ENCODE data around the gene NTMT2.

Gene NTMT2

GRCh38 chr1:170198090-170198489 is 52.3 kb downstream of the NTMT2 start:
- no peak for TF ChIP-seq EZH2phosphoT487 (IDR thresholded peaks at IDR 0.05; ENCODE audit: low read depth)
- TF ChIP-seq, protein P1, sequence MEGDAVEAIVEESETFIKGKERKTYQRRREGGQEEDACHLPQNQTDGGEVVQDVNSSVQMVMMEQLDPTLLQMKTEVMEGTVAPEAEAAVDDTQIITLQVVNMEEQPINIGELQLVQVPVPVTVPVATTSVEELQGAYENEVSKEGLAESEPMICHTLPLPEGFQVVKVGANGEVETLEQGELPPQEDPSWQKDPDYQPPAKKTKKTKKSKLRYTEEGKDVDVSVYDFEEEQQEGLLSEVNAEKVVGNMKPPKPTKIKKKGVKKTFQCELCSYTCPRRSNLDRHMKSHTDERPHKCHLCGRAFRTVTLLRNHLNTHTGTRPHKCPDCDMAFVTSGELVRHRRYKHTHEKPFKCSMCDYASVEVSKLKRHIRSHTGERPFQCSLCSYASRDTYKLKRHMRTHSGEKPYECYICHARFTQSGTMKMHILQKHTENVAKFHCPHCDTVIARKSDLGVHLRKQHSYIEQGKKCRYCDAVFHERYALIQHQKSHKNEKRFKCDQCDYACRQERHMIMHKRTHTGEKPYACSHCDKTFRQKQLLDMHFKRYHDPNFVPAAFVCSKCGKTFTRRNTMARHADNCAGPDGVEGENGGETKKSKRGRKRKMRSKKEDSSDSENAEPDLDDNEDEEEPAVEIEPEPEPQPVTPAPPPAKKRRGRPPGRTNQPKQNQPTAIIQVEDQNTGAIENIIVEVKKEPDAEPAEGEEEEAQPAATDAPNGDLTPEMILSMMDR (IDR thresholded peaks at IDR 0.05; ENCODE audit: low read depth, low read length): no peak
- Histone ChIP-seq H3K27ac (ENCODE audit: low read length) (no peak overlapping the region), H3K4me1 (ENCODE audit: low read length) (no peaks in the 10 kb centered on the region), H3K79me2 (ENCODE audit: low read length) (no peaks in the 10 kb centered on the region), H4K20me1 (ENCODE audit: insufficient read depth, low read length) (no peaks in the 10 kb centered on the region), H2AFZ (ENCODE audit: low read depth, low read length) (no peak overlapping the region), H3K9ac (ENCODE audit: low read length) (no peak overlapping the region), H3K4me3 (ENCODE audit: low read length) (no peak overlapping the region), H3K4me2 (ENCODE audit: low read length) (no peak overlapping the region), H3K36me3 (replicated peaks; ENCODE audit: low read depth, low read length) (no peaks in the 10 kb centered on the region), H3K9me3 (ENCODE audit: insufficient read depth, low read length) (no peaks in the 10 kb centered on the region), H3K27me3 (ENCODE audit: low read depth, low read length) (no peaks in the 10 kb centered on the region)

GRCh38 chr1:170198584-170198983 is 52.8 kb downstream of the NTMT2 start:
- no peaks in the 10 kb centered on the region for H3K36me3 ChIP-seq (replicated peaks; ENCODE audit: low read depth, low read length)
- no peaks in the 10 kb centered on the region for H3K27me3 ChIP-seq (ENCODE audit: low read depth, low read length)
- no peak overlapping the region for H2AFZ ChIP-seq (ENCODE audit: low read depth, low read length)
- no peaks in the 10 kb centered on the region for H4K20me1 ChIP-seq (ENCODE audit: insufficient read depth, low read length)
- no peak overlapping the region for H3K4me2 ChIP-seq (ENCODE audit: low read length)
- H3K9me3 ChIP-seq (ENCODE audit: insufficient read depth, low read length): no peaks in the 10 kb centered on the region
- no peak overlapping the region for H3K27ac ChIP-seq (ENCODE audit: low read length)
- TF ChIP-seq, protein P1 (IDR thresholded peaks at IDR 0.05; ENCODE audit: low read depth, low read length): no peak
- no peak for TF ChIP-seq EZH2phosphoT487 (IDR thresholded peaks at IDR 0.05; ENCODE audit: low read depth)
- no peak overlapping the region for H3K4me3 ChIP-seq (ENCODE audit: low read length)
- H3K4me1 ChIP-seq (ENCODE audit: low read length): no peaks in the 10 kb centered on the region
- no peaks in the 10 kb centered on the region for H3K79me2 ChIP-seq (ENCODE audit: low read length)
- H3K9ac ChIP-seq (ENCODE audit: low read length): no peak overlapping the region

DNA sequence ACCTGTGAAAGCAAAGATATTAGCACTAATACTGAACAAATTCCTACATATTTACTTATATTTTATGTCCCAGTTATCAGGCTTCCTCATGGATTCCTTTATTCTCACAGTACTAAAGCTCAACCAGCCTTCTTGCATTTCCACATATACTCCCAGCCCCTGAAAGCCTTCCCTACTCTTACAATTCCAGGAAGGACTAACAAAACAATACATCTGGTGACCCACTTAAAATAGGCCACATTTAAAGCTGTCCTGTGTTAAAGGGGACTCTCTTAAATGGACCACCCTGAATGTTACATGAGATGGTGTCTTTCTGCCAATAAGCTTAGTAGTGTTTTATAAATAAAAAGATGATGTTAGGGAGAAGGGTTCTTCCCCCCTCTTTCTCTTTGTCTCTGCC is 54.4 kb downstream of the NTMT2 start:
- Histone ChIP-seq H3K27ac (ENCODE audit: low read length) (no peak overlapping the region), H4K20me1 (ENCODE audit: insufficient read depth, low read length) (no peaks in the 10 kb centered on the region), H3K4me3 (ENCODE audit: low read length) (no peak overlapping the region), H3K9me3 (ENCODE audit: insufficient read depth, low read length) (no peaks in the 10 kb centered on the region), H3K36me3 (replicated peaks; ENCODE audit: low read depth, low read length) (no peaks in the 10 kb centered on the region), H3K9ac (ENCODE audit: low read length) (no peak overlapping the region), H3K27me3 (ENCODE audit: low read depth, low read length) (no peaks in the 10 kb centered on the region), H2AFZ (ENCODE audit: low read depth, low read length) (no peak overlapping the region), H3K4me2 (ENCODE audit: low read length) (no peak overlapping the region), H3K79me2 (ENCODE audit: low read length) (no peaks in the 10 kb centered on the region), H3K4me1 (ENCODE audit: low read length) (no peaks in the 10 kb centered on the region)
- TF ChIP-seq, protein P1 (IDR thresholded peaks at IDR 0.05; ENCODE audit: low read depth, low read length): no peak
- TF ChIP-seq EZH2phosphoT487 (IDR thresholded peaks at IDR 0.05; ENCODE audit: low read depth): no peak

DNA sequence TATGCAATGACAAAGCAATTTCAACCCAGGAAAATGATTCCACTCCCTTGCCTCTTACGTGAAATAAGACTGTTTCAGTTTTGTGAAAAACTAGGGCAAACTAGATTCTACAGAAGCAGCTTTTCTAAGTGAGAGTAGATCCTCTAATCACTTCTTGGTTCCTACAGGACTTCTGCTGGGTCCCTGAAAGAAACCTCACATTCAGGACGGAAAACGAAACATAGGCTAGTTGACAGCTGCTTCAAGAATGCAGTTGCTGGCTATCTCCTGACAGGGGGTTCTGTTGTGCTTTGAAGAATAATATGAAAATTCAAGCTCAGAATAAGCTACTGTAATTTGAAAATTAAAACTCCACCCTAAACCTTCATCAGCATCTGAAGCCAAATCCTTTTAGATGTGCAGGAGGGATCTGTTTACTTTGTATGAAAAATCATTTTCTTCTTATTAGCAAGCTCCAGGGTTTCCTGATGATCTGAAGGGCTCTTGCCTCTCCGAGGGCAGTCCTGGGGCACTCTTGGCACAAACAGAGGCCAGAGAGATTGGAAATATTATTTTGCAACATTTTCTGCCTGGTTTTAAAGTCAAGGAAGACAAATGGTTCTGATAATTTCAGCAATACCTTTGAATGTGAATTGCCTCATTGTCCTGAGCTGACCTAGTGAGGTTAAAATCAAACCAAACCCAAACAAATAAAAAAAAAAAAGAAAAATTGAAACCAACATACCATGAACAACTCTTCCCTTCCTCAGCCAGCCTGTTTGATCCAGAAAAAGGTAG is 55.0 kb downstream of the NTMT2 start:
- H2AFZ ChIP-seq (ENCODE audit: low read depth, low read length): no peak overlapping the region
- TF ChIP-seq, protein P1 (IDR thresholded peaks at IDR 0.05; ENCODE audit: low read depth, low read length): no peak
- TF ChIP-seq EZH2phosphoT487 (IDR thresholded peaks at IDR 0.05; ENCODE audit: low read depth): no peak
- no peak overlapping the region for H3K4me2 ChIP-seq (ENCODE audit: low read length)
- no peaks in the 10 kb centered on the region for H3K27me3 ChIP-seq (ENCODE audit: low read depth, low read length)
- no peak overlapping the region for H3K27ac ChIP-seq (ENCODE audit: low read length)
- no peaks in the 10 kb centered on the region for H4K20me1 ChIP-seq (ENCODE audit: insufficient read depth, low read length)
- H3K9me3 ChIP-seq (ENCODE audit: insufficient read depth, low read length): no peaks in the 10 kb centered on the region
- H3K4me3 ChIP-seq (ENCODE audit: low read length): no peak overlapping the region
- no peaks in the 10 kb centered on the region for H3K36me3 ChIP-seq (replicated peaks; ENCODE audit: low read depth, low read length)
- no peaks in the 10 kb centered on the region for H3K79me2 ChIP-seq (ENCODE audit: low read length)
- peaks cover 2% of the 10 kb centered on the region; the same call in 1 of the 2 replicates for H3K4me1 ChIP-seq (ENCODE audit: low read length)
- H3K9ac ChIP-seq (ENCODE audit: low read length): no peak overlapping the region

Measured in OCI-LY3 (cell line).